HL-60 (cell line): Measurements from ENCODE around the gene POLR2F.

ENCODE experiments used
- CTCF ChIP-seq: IDR thresholded peaks from one replicate; pipeline ENCODE4 v1.5.1; 2011; ENCODE audit warnings: low read length, control low read depth, inconsistent platforms; ENCODE audit not compliant: insufficient read depth
- GABPA ChIP-seq: IDR thresholded peaks from 2 replicates; pipeline ENCODE4 v1.6.1; 2012; ENCODE audit warnings: low read depth
- POLR2AphosphoS5 ChIP-seq: IDR thresholded peaks from 2 replicates; pipeline ENCODE4 v1.6.1; 2012; ENCODE audit warnings: low read depth
- REST ChIP-seq: IDR thresholded peaks from 2 replicates; pipeline ENCODE4 v1.6.1; 2012; ENCODE audit warnings: low read depth; ENCODE audit not compliant: insufficient replicate concordance
- SPI1 ChIP-seq: IDR thresholded peaks from 2 replicates; pipeline ENCODE4 v1.6.1; 2012; ENCODE audit warnings: low read depth, mild to moderate bottlenecking, borderline replicate concordance

- no peak for TF ChIP-seq CTCF
- no peak for TF ChIP-seq REST
- no peak; the same call in 1 of the 2 replicates for TF ChIP-seq SPI1
- TF ChIP-seq POLR2AphosphoS5 = no peak
- no peak for TF ChIP-seq GABPA
These were observed 40.2 kb upstream of the POLR2F start for GRCh38 chr22:37913233-37913721.
